GM23338 (cell line): ENCODE results near the gene SLC6A3. TPM values are rescaled to one million over a fixed set of nuclear protein-coding genes. Genes with fewer than 3 reads are reported as not detected.

Source experiments
- ATAC-seq: fragments of 200-7000 bp; cut with Tn5 transposase; 3 replicates; pipeline ENCODE4 v1.9.1; 2020
- DNase-seq: peaks from one replicate; pipeline ENCODE4 v3.0.0-alpha.2; 2015; ENCODE audit warnings: low spot score
- H2AFZ ChIP-seq: fragments of 200-600 bp; sonication (generic); 2 replicates; pipeline ENCODE4 v1.8.0; 2016; ENCODE audit warnings: antibody characterized with exemption, mild to moderate bottlenecking, moderate library complexity
- H3F3A ChIP-seq: fragments of 200-600 bp; sonication (generic); replicated peaks from 2 replicates; pipeline ENCODE4 v1.8.0; 2017; ENCODE audit warnings: antibody characterized with exemption, mixed run types, low read depth
- H3K27ac ChIP-seq: fragments of 200-600 bp; sonication (generic); 2 replicates; pipeline ENCODE4 v1.6.1; 2016; ENCODE audit warnings: low read depth
- H3K27me3 ChIP-seq: fragments of 200-600 bp; sonication (generic); 2 replicates; pipeline ENCODE4 v1.8.0; 2016; ENCODE audit warnings: mild to moderate bottlenecking, mixed run types, moderate library complexity; ENCODE audit not compliant: insufficient read depth
- H3K36me3 ChIP-seq: fragments of 200-600 bp; sonication (generic); 2 replicates; pipeline ENCODE4 v1.8.0; 2016; ENCODE audit warnings: mild to moderate bottlenecking; ENCODE audit not compliant: insufficient read depth
- H3K4me1 ChIP-seq: fragments of 200-600 bp; sonication (generic); 2 replicates; pipeline ENCODE4 v1.8.0; 2016; ENCODE audit warnings: mild to moderate bottlenecking, moderate library complexity; ENCODE audit not compliant: insufficient read depth
- H3K4me2 ChIP-seq: fragments of 200-600 bp; sonication (generic); 2 replicates; pipeline ENCODE4 v1.7.1; 2017; ENCODE audit warnings: mixed run types
- H3K4me3 ChIP-seq: fragments of 200-600 bp; sonication (generic); 2 replicates; pipeline ENCODE4 v1.6.1; 2016; ENCODE audit warnings: mixed run types
- H3K79me2 ChIP-seq: fragments of 200-600 bp; sonication (generic); replicated peaks from 2 replicates; pipeline ENCODE4 v1.8.0; 2017; ENCODE audit warnings: mild to moderate bottlenecking; ENCODE audit not compliant: insufficient read depth
- H3K9me2 ChIP-seq: fragments of 200-600 bp; sonication (generic); 2 replicates; pipeline ENCODE4 v1.8.0; 2017; ENCODE audit not compliant: insufficient read depth
- H4K20me1 ChIP-seq: fragments of 200-600 bp; sonication (generic); replicated peaks from 2 replicates; pipeline ENCODE4 v1.8.0; 2017; ENCODE audit warnings: mild to moderate bottlenecking; ENCODE audit not compliant: insufficient read depth
- H3K27ac Mint-ChIP-seq: 2 replicates; pipeline ENCODE4 v1.8.0; 2020; ENCODE audit warnings: inconsistent platforms, mild to moderate bottlenecking, moderate library complexity, mixed read lengths
- H3K27me3 Mint-ChIP-seq: 3 replicates; pipeline ENCODE4 v1.8.0; 2022; ENCODE audit warnings: low read depth, mild to moderate bottlenecking, moderate library complexity, mixed read lengths, inconsistent platforms; ENCODE audit not compliant: insufficient read depth, poor library complexity
- H3K36me3 Mint-ChIP-seq: 3 replicates; pipeline ENCODE4 v1.8.0; 2021; ENCODE audit warnings: low read depth, mild to moderate bottlenecking, inconsistent platforms, moderate library complexity, mixed read lengths
- H3K4me1 Mint-ChIP-seq: 3 replicates; pipeline ENCODE4 v1.8.0; 2020; ENCODE audit warnings: mild to moderate bottlenecking, inconsistent platforms, mixed read lengths
- H3K4me3 Mint-ChIP-seq: 3 replicates; pipeline ENCODE4 v1.8.0; 2021; ENCODE audit warnings: moderate library complexity, mild to moderate bottlenecking, inconsistent platforms, mixed read lengths
- H3K9me3 Mint-ChIP-seq: 3 replicates; pipeline ENCODE4 v1.8.0; 2020; ENCODE audit warnings: moderate library complexity, mild to moderate bottlenecking, inconsistent platforms, mixed read lengths
- CREB1 ChIP-seq: fragments of 250-450 bp; sonication (Bioruptor Pico); IDR thresholded peaks from 2 replicates; pipeline ENCODE4 v1.5.0; 2020; ENCODE audit warnings: low read depth, mild to moderate bottlenecking, moderate library complexity
- EZH2 ChIP-seq: fragments of 200-600 bp; sonication (generic); IDR thresholded peaks from one replicate; pipeline ENCODE4 v1.8.0; 2017; ENCODE audit warnings: antibody characterized with exemption, mild to moderate bottlenecking, low read depth; ENCODE audit not compliant: unreplicated experiment
- EZH2phosphoT487 ChIP-seq: fragments of 200-600 bp; sonication (generic); IDR thresholded peaks from one replicate; pipeline ENCODE4 v1.8.1; 2018; ENCODE audit warnings: antibody characterized with exemption; ENCODE audit not compliant: unreplicated experiment
- NANOG ChIP-seq: IDR thresholded peaks from 2 replicates; pipeline ENCODE4 v1.6.1; 2016; ENCODE audit warnings: antibody characterized with exemption, borderline replicate concordance
- POLR2AphosphoS5 ChIP-seq: IDR thresholded peaks from 2 replicates; pipeline ENCODE4 v1.6.1; 2016; ENCODE audit warnings: antibody characterized with exemption, low read depth
- STAT1 ChIP-seq: IDR thresholded peaks from one replicate; pipeline ENCODE4 v1.6.1; 2016; ENCODE audit warnings: antibody characterized with exemption; ENCODE audit not compliant: unreplicated experiment
- ZNF114 ChIP-seq: fragments of 250-450 bp; sonication (Bioruptor Pico); IDR thresholded peaks from 2 replicates; pipeline ENCODE4 v1.5.0; 2020; ENCODE audit warnings: mild to moderate bottlenecking, moderate library complexity
- ZNF331 ChIP-seq: fragments of 250-450 bp; sonication (Bioruptor Pico); IDR thresholded peaks from 2 replicates; pipeline ENCODE4 v1.5.0; 2020; ENCODE audit warnings: low read depth, mild to moderate bottlenecking, moderate library complexity
- polyA plus RNA-seq: library from polyadenylated mRNA; unstranded; fragments of >200 nt; fragmentation: Nextera tagmentation; extraction: Ambion mirVana; gene quantifications from 2 replicates; pipeline ENCODE4 v1.2.1, GENCODE V29; 2016
- total RNA-seq: library from RNA; depleted of rRNA; stranded (reverse); fragments of >200 nt; shearing (Covaris generic); gene quantifications from 2 replicates; pipeline ENCODE4 v1.2.3, GENCODE V29; 2014
- TF ChIP-seq, protein P1 (sequence below): fragments of 250-450 bp; sonication (Bioruptor Pico); IDR thresholded peaks from 2 replicates; pipeline ENCODE4 v1.5.0; 2020; ENCODE audit warnings: mild to moderate bottlenecking, moderate library complexity
- TF ChIP-seq, protein P2 (sequence below), 2 experiments: fragments of 200-600 bp in 1 of 2; sonication (generic) in 1 of 2; conservative IDR thresholded peaks; 2 replicates each; pipeline versions ENCODE4 v1.5.1 to v1.6.1; 2016 to 2017; ENCODE audit warnings: antibody characterized with exemption in 2 of 2, low read depth in 2 of 2, mild to moderate bottlenecking in 2 of 2, moderate library complexity in 1 of 2

The SLC6A3 gene
- total and polyA plus RNA-seq, 2 experiments from 2014 or later = 0.76 to 1.0 TPM

DNA sequence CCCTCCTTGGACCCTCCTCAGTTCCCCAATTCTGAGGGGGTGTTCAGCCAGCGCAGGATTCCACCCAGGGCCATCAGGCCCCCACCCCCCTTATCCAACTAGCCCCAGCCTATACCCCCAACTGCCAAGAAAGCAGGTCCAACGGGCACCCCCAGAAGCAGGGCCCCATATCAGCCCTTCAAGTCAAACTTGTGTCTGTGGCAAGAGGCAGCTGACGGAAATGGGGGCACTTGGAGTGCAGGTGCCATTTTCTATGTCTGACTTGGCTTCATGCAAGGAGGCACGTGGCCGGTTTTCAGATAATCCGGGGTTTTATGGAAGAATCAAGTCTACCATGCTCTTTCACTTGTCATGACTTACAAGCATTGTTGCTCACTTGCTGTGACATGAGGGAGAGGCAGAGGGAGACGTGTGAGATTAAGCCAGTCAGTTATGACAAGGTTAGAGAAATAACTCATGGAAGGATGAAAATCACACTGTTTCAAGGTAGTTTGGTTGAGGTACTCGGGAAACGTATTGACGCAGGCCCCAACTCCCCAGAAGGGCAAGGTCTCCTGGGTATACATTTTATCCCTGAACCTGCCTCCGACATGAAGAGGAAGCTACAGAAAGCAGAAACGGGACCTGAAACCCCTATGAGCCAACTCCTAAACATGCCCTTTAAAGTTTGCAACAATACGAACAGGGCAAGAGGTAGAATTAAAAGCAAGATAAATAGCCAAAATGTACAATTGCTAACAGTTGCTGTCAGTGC lies 73.8 kb downstream of the SLC6A3 start (continued):
- TF ChIP-seq STAT1 (no peak), NANOG (no peak), CREB1 (CRISPR knock-in tag) (no peak), POLR2AphosphoS5 (no peak), EZH2 (no peak)

DNA sequence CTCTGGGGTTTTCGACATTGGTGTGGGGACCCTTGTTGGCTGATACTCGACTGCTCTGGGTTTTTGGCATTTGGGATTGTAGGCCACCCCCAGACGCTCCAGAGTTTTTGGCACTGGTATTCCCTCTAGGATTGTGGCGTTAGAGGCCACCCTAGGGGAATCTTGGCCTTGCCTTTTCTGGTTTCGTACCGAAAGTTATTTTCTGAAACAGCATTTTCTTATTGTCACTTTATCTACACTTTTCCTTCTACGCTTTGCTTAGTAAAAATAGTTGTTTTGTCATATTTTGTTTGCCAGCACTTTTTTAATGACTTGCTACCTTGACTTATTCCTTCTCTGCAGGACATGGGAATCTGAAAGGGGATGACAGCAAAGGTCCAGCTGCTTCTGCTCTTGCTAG lies 75.2 kb downstream of the SLC6A3 start:
- H3K9me2 ChIP-seq = no peaks in the 10 kb centered on the region
- no peaks in the 10 kb centered on the region for H4K20me1 ChIP-seq
- H3K36me3 ChIP-seq = no peaks in the 10 kb centered on the region
- H3K4me3 ChIP-seq = no peak overlapping the region
- TF ChIP-seq EZH2phosphoT487 (no peak), ZNF114 (CRISPR knock-in tag) (no peak)
- H3K79me2 ChIP-seq = no peaks in the 10 kb centered on the region
- Mint-ChIP-seq H3K4me3 (no peak overlapping the region), H3K27me3 (peaks cover 5% of the 10 kb centered on the region), H3K4me1 (peaks cover 14% of the 10 kb centered on the region; the same call in 2 of the 3 replicates), H3K36me3 (no peaks in the 10 kb centered on the region), H3K27ac (no peak overlapping the region), H3K9me3 (no peaks in the 10 kb centered on the region)
- ATAC-seq = no peak
- H3K4me1 ChIP-seq = no peaks in the 10 kb centered on the region
- no peak overlapping the region for H3K27ac ChIP-seq
- H3F3A ChIP-seq = no peaks in the 10 kb centered on the region
- H2AFZ ChIP-seq = no peak overlapping the region
- DNase-seq = no peak
- no peaks in the 10 kb centered on the region for H3K27me3 ChIP-seq
- H3K4me2 ChIP-seq = no peak overlapping the region

DNA sequence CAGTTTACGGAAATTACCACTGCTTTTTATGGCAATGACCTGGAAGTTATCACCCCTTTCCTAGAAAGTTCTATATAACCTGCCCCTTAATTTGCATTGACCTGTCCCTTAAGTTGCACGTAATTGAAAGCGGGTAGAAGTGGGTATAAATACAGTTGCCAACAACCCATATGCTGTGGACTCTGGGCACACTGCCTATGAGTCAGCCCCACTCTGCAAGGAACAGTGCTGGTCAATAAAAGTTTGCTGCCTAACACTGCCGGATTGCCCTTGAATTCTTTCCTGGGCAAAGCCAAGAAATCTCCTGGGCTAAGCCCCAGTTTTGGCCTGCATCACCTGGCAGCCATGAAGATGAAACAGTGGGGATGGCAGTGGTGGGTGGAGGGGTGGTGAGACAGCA lies 76.5 kb downstream of the SLC6A3 start:
- Histone ChIP-seq H2AFZ (no peak overlapping the region), H3K4me1 (no peaks in the 10 kb centered on the region), H3K27me3 (no peaks in the 10 kb centered on the region), H3K27ac (no peak overlapping the region), H4K20me1 (no peaks in the 10 kb centered on the region), H3K4me2 (no peak overlapping the region), H3K9me2 (no peaks in the 10 kb centered on the region), H3F3A (no peaks in the 10 kb centered on the region), H3K36me3 (no peaks in the 10 kb centered on the region), H3K79me2 (no peaks in the 10 kb centered on the region), H3K4me3 (no peak overlapping the region)
- ATAC-seq = no peak
- H3K27me3 Mint-ChIP-seq = peaks cover 5% of the 10 kb centered on the region
- no peak overlapping the region for H3K4me3 Mint-ChIP-seq
- no peak overlapping the region for H3K27ac Mint-ChIP-seq
- H3K36me3 Mint-ChIP-seq = no peaks in the 10 kb centered on the region
- H3K9me3 Mint-ChIP-seq = no peaks in the 10 kb centered on the region
- peaks cover 11% of the 10 kb centered on the region; the same call in 2 of the 3 replicates for H3K4me1 Mint-ChIP-seq
- no peak for DNase-seq
- TF ChIP-seq, protein P1, sequence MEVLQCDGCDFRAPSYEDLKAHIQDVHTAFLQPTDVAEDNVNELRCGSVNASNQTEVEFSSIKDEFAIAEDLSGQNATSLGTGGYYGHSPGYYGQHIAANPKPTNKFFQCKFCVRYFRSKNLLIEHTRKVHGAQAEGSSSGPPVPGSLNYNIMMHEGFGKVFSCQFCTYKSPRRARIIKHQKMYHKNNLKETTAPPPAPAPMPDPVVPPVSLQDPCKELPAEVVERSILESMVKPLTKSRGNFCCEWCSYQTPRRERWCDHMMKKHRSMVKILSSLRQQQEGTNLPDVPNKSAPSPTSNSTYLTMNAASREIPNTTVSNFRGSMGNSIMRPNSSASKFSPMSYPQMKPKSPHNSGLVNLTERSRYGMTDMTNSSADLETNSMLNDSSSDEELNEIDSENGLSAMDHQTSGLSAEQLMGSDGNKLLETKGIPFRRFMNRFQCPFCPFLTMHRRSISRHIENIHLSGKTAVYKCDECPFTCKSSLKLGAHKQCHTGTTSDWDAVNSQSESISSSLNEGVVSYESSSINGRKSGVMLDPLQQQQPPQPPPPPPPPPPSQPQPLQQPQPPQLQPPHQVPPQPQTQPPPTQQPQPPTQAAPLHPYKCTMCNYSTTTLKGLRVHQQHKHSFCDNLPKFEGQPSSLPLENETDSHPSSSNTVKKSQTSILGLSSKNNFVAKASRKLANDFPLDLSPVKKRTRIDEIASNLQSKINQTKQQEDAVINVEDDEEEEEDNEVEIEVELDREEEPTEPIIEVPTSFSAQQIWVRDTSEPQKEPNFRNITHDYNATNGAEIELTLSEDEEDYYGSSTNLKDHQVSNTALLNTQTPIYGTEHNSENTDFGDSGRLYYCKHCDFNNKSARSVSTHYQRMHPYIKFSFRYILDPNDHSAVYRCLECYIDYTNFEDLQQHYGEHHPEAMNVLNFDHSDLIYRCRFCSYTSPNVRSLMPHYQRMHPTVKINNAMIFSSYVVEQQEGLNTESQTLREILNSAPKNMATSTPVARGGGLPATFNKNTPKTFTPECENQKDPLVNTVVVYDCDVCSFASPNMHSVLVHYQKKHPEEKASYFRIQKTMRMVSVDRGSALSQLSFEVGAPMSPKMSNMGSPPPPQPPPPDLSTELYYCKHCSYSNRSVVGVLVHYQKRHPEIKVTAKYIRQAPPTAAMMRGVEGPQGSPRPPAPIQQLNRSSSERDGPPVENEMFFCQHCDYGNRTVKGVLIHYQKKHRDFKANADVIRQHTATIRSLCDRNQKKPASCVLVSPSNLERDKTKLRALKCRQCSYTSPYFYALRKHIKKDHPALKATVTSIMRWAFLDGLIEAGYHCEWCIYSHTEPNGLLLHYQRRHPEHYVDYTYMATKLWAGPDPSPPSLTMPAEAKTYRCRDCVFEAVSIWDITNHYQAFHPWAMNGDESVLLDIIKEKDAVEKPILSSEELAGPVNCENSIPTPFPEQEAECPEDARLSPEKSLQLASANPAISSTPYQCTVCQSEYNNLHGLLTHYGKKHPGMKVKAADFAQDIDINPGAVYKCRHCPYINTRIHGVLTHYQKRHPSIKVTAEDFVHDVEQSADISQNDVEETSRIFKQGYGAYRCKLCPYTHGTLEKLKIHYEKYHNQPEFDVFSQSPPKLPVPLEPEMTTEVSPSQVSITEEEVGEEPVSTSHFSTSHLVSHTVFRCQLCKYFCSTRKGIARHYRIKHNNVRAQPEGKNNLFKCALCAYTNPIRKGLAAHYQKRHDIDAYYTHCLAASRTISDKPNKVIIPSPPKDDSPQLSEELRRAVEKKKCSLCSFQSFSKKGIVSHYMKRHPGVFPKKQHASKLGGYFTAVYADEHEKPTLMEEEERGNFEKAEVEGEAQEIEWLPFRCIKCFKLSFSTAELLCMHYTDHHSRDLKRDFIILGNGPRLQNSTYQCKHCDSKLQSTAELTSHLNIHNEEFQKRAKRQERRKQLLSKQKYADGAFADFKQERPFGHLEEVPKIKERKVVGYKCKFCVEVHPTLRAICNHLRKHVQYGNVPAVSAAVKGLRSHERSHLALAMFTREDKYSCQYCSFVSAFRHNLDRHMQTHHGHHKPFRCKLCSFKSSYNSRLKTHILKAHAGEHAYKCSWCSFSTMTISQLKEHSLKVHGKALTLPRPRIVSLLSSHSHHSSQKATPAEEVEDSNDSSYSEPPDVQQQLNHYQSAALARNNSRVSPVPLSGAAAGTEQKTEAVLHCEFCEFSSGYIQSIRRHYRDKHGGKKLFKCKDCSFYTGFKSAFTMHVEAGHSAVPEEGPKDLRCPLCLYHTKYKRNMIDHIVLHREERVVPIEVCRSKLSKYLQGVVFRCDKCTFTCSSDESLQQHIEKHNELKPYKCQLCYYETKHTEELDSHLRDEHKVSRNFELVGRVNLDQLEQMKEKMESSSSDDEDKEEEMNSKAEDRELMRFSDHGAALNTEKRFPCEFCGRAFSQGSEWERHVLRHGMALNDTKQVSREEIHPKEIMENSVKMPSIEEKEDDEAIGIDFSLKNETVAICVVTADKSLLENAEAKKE (CRISPR knock-in tag) = no peak
- TF ChIP-seq CREB1 (CRISPR knock-in tag) (no peak), EZH2 (no peak), EZH2phosphoT487 (no peak), ZNF331 (CRISPR knock-in tag) (no peak), STAT1 (no peak)
- TF ChIP-seq, protein P2, sequence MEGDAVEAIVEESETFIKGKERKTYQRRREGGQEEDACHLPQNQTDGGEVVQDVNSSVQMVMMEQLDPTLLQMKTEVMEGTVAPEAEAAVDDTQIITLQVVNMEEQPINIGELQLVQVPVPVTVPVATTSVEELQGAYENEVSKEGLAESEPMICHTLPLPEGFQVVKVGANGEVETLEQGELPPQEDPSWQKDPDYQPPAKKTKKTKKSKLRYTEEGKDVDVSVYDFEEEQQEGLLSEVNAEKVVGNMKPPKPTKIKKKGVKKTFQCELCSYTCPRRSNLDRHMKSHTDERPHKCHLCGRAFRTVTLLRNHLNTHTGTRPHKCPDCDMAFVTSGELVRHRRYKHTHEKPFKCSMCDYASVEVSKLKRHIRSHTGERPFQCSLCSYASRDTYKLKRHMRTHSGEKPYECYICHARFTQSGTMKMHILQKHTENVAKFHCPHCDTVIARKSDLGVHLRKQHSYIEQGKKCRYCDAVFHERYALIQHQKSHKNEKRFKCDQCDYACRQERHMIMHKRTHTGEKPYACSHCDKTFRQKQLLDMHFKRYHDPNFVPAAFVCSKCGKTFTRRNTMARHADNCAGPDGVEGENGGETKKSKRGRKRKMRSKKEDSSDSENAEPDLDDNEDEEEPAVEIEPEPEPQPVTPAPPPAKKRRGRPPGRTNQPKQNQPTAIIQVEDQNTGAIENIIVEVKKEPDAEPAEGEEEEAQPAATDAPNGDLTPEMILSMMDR (conservative IDR thresholded peaks at IDR 0.05; ENCODE audit: low read depth in 2 of 2) = no peak
